Kidney (tissue), 14 donors: ENCODE results near the gene SPCS2. TPM values are rescaled to one million over a fixed set of nuclear protein-coding genes. Genes with fewer than 3 reads are reported as not detected.

Experiments
- DNase-seq, 5 donors: peaks; one replicate each; pipeline ENCODE4 v3.0.0-alpha.2; 2013 to 2020
- FAIRE-seq: peaks from 2 replicates; lab custom pipeline; 2012; peaks lifted over from hg19 to GRCh38; lab: Jason Lieb, UNC
- H3K27ac ChIP-seq, 2 donors: one replicate each; pipeline ENCODE4 v1.7.0; 2013; ENCODE audit warnings: low read depth in 2 of 2, low read length in 2 of 2, inconsistent platforms in 1 of 2
- H3K27me3 ChIP-seq: one replicate; pipeline ENCODE4 v1.7.1; 2013; ENCODE audit warnings: low read length, inconsistent platforms; ENCODE audit not compliant: control insufficient read depth, insufficient read depth
- H3K36me3 ChIP-seq, 3 donors: one replicate each; pipeline versions ENCODE4 v1.7.0 to v1.7.1; 2013; ENCODE audit warnings: low read length in 3 of 3, control low read depth in 1 of 3, inconsistent platforms in 1 of 3; ENCODE audit not compliant: insufficient read depth in 3 of 3, control insufficient read depth in 2 of 3
- H3K4me1 ChIP-seq, 3 donors: one replicate each; pipeline versions ENCODE4 v1.7.0 to v1.7.1; 2013; ENCODE audit warnings: low read length in 3 of 3, inconsistent platforms in 1 of 3, low read depth in 1 of 3; ENCODE audit not compliant: control insufficient read depth in 2 of 3, insufficient read depth in 2 of 3
- H3K4me3 ChIP-seq, 3 donors: one replicate each; pipeline versions ENCODE4 v1.7.0 to v1.8.1; 2013; ENCODE audit warnings: low read length in 3 of 3, control low read depth in 1 of 3, inconsistent platforms in 1 of 3
- H3K9ac ChIP-seq, 3 donors: one replicate each; pipeline versions ENCODE4 v1.7.0 to v1.7.1; 2013; ENCODE audit warnings: low read length in 3 of 3, control low read depth in 1 of 3, inconsistent platforms in 1 of 3
- H3K9me3 ChIP-seq, 3 donors: one replicate each; pipeline versions ENCODE4 v1.7.0 to v1.7.1; 2013; ENCODE audit warnings: low read length in 3 of 3, control low read depth in 1 of 3, inconsistent platforms in 1 of 3; ENCODE audit not compliant: control insufficient read depth in 2 of 3, insufficient read depth in 1 of 3
- intact Hi-C: fragments of 100-400 bp; cut with DNase I; formaldehyde crosslinking; loops from one replicate; pipeline ENCODE4 v1.11.1; 2022
- polyA plus RNA-seq: library from polyadenylated mRNA; stranded (reverse); fragments of 350-450 nt; fragmentation: Illumina TruSeq; extraction: RNeasy Lipid Tissue Mini Kit (QIAGEN cat#74804); gene quantifications from one replicate; pipeline ENCODE4 v1.2.3, GENCODE V29; 2014; ENCODE audit warnings: low read depth, low replicate concordance; ENCODE audit not compliant: insufficient read depth
- total RNA-seq: library from RNA; stranded (reverse); fragmentation: NEBNext Ultra II Directional; extraction: Animal tissue kit (Norgen Biotek cat#: 25700); gene quantifications from one replicate; pipeline ENCODE4 v1.2.1, GENCODE V29; 2021
- TF ChIP-seq, protein P1 (sequence below): IDR thresholded peaks from 3 replicates; pipeline ENCODE4 v1.5.1; 2012; ENCODE audit warnings: mild to moderate bottlenecking, moderate library complexity, borderline replicate concordance; ENCODE audit not compliant: insufficient read depth; ENCODE audit errors: extremely low read depth
- donor health status: control.
- donor health status: control.
- donor health status: control.
- donor health status: control.
- donor health status: control.
- donor health status: DM: yes; HTN: yes; CAD: no.
- donor health status: Normal renal cell carcinoma (clear cell type).

SPCS2 gene
- total and polyA plus RNA-seq, 2 donors from 2014 or later, result 176 to 224 TPM

DNA sequence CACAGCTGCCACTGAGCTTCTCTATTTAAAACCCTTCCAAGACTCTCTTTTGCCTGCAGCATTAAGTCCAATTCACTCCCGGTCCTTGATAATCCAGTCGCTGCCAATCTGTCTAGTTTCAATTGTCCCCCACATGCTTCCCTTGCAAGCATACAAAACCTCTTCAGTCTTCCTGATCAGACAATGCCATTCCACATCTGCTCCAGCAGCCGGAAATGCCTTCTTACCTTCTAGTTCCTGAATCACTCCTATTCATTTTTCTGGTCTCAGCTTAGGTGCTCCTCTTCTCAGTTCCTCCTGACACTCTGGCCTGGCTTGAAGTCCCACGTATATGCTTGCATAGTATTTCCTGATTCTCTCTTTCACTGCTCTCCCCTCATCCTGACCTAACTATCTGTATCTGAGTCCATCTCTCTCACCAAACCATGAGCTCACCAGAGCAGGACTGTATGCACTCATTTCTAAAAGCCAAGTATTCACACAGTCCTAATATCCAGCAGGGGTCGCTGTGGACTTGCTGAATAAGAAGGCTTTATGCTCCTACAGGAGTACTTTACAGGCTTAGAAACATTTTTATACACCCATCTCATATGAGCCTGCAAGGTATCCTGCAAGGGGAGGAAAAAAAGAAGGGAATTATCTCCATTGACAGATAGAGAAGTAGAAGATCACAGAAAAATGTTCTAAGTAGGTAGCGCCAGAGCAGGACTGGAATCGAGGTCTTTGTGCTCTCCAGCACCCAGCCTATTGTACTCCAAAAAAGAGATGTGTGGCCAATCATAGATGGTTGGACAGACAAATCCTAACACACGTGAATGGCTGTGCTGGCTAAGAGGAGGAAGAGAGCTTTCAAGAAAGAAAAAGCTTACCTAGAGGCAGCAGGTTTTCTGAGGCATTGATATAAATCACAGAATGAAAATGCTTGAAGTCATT is 19.4 kb upstream of the SPCS2 start:
- peak in 4 of 5 donors; percentile 50 to 96 (median 80) for DNase-seq
- intact Hi-C loops, result loop anchor here (5.0 kb wide), 1 partner anchor 318 kb away; no protein-coding TSS in a partner anchor

DNA sequence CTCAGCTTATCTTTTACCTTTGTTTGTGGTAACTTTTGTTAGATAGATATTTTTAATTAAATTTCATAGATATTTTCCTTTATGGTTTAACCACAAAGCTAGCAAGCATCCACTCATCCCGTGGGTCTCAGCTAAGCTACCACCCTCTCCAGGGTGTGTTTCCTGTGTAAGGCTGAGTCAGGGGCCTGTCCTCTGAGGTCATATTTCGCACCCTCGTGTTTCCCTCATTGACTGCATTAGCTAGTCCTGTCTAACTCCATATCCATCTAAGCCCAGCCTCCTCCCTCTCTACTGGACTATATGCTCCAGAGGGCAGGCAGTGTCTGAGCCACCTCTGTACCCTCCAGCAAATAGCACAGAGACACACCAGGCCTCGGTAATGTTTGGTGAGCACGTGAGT is 16.9 kb upstream of the SPCS2 start:
- Histone ChIP-seq H3K36me3 (peaks cover 12 to 43% (median 31%) of the 10 kb centered on the region in 3 donors), H3K9ac (no peak overlapping the region), H3K27ac (no peak overlapping the region), H3K27me3 (no peaks in the 10 kb centered on the region), H3K9me3 (no peaks in the 10 kb centered on the region), H3K4me3 (no peak overlapping the region), H3K4me1 (no peaks in the 10 kb centered on the region)
- intact Hi-C loops, result loop anchor here (5.0 kb wide), 1 partner anchor 315 kb away; no protein-coding TSS in a partner anchor
- DNase-seq (no peak), FAIRE-seq (no peak)
- TF ChIP-seq, protein P1, sequence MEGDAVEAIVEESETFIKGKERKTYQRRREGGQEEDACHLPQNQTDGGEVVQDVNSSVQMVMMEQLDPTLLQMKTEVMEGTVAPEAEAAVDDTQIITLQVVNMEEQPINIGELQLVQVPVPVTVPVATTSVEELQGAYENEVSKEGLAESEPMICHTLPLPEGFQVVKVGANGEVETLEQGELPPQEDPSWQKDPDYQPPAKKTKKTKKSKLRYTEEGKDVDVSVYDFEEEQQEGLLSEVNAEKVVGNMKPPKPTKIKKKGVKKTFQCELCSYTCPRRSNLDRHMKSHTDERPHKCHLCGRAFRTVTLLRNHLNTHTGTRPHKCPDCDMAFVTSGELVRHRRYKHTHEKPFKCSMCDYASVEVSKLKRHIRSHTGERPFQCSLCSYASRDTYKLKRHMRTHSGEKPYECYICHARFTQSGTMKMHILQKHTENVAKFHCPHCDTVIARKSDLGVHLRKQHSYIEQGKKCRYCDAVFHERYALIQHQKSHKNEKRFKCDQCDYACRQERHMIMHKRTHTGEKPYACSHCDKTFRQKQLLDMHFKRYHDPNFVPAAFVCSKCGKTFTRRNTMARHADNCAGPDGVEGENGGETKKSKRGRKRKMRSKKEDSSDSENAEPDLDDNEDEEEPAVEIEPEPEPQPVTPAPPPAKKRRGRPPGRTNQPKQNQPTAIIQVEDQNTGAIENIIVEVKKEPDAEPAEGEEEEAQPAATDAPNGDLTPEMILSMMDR, result no peak

More for the DNA sequence above, 19.4 kb upstream of the SPCS2 start:
- no peaks in the 10 kb centered on the region for H3K9me3 ChIP-seq
- TF ChIP-seq, protein P1, result peak; percentile 87
- H3K27me3 ChIP-seq, result no peaks in the 10 kb centered on the region
- no peaks in the 10 kb centered on the region for H3K4me1 ChIP-seq
- H3K36me3 ChIP-seq, result peaks cover 4 to 23% (median 20%) of the 10 kb centered on the region in 3 donors
- H3K27ac ChIP-seq, result peak overlapping the region in 1 of 2 donors; percentile 32
- no peak overlapping the region for H3K4me3 ChIP-seq
- FAIRE-seq, result peak; percentile 8
- H3K9ac ChIP-seq, result no peak overlapping the region

DNA sequence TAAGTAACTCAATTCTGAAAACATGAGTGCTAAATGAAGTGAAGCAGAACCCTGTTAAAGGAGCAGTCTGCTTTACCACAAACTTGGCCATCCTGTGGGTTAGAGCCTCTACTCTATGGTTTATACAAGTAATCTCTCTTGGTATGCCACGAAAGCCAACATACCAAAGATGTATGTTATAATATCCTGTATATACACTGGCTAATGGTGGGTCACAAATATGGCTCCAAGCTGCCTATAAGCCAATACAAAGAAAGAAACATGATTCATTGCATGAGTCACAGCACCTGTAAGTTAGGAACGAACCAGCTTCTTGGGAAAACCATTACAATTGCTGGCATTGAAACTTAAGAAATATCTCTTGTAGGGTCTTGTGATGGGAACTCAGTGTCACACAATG is 16.3 kb upstream of the SPCS2 start:
- Histone ChIP-seq H3K4me1 (no peaks in the 10 kb centered on the region), H3K9ac (no peak overlapping the region), H3K4me3 (no peak overlapping the region), H3K27ac (no peak overlapping the region), H3K27me3 (no peaks in the 10 kb centered on the region), H3K36me3 (peaks cover 12 to 40% (median 34%) of the 10 kb centered on the region in 3 donors), H3K9me3 (no peaks in the 10 kb centered on the region)
- TF ChIP-seq, protein P1, result no peak
- intact Hi-C loops, result loop anchor here (5.0 kb wide), 1 partner anchor 315 kb away; no protein-coding TSS in a partner anchor
- DNase-seq (no peak), FAIRE-seq (no peak)
